Smooth muscle cell (in vitro differentiated cells): ENCODE data around the gene SKA3. TPM values are rescaled to one million over a fixed set of nuclear protein-coding genes. Genes with fewer than 3 reads are reported as not detected.
"Not testable (repeated sequence)": the region's sequence is repeated elsewhere in the genome, so short reads cannot be mapped to it uniquely, and the experiment has no call there.

ENCODE experiments used
- DNase-seq: peaks from one replicate; lab custom pipeline; 2025; ENCODE audit not compliant: unreplicated experiment; lab: John Stamatoyannopoulos, UW
- H2AFZ ChIP-seq: fragments of 200-600 bp; sonication (generic); 2 replicates; pipeline ENCODE4 v1.6.0; 2016; ENCODE audit warnings: antibody characterized with exemption, low read depth, mild to moderate bottlenecking
- H3F3A ChIP-seq: fragments of 200-600 bp; sonication (generic); 2 replicates; pipeline ENCODE4 v1.6.0; 2017; ENCODE audit warnings: antibody characterized with exemption, low read depth
- H3K27ac ChIP-seq: fragments of 200-600 bp; sonication (generic); 2 replicates; pipeline ENCODE4 v1.5.1; 2016; ENCODE audit warnings: low read depth, mild to moderate bottlenecking
- H3K27me3 ChIP-seq: fragments of 200-600 bp; sonication (generic); 2 replicates; pipeline ENCODE4 v1.6.1; 2016; ENCODE audit warnings: low read depth, mild to moderate bottlenecking
- H3K36me3 ChIP-seq: fragments of 200-600 bp; sonication (generic); 2 replicates; pipeline ENCODE4 v1.5.1; 2016; ENCODE audit warnings: low read depth
- H3K4me1 ChIP-seq: fragments of 200-600 bp; sonication (generic); 2 replicates; pipeline ENCODE4 v1.5.1; 2016; ENCODE audit warnings: low read depth
- H3K4me2 ChIP-seq: fragments of 200-600 bp; sonication (generic); 2 replicates; pipeline ENCODE4 v1.6.0; 2016; ENCODE audit warnings: mild to moderate bottlenecking
- H3K4me3 ChIP-seq: fragments of 200-600 bp; sonication (generic); 2 replicates; pipeline ENCODE4 v1.5.1; 2016; ENCODE audit warnings: mild to moderate bottlenecking
- H3K79me2 ChIP-seq: fragments of 200-600 bp; sonication (generic); 2 replicates; pipeline ENCODE4 v1.6.0; 2016; ENCODE audit warnings: low read depth, mild to moderate bottlenecking
- H3K9ac ChIP-seq: fragments of 200-600 bp; sonication (generic); 2 replicates; pipeline ENCODE4 v1.6.0; 2016; ENCODE audit warnings: low read depth
- H3K9me3 ChIP-seq: fragments of 200-600 bp; sonication (generic); replicated peaks from 2 replicates; pipeline ENCODE4 v1.5.1; 2016; ENCODE audit warnings: low read depth
- H4K20me1 ChIP-seq: fragments of 200-600 bp; sonication (generic); 2 replicates; pipeline ENCODE4 v1.6.0; 2016; ENCODE audit warnings: low read depth
- WGBS: methylation state at CpG from one replicate; pipeline ENCODE4 v1.1.7; 2016; ENCODE audit warnings: low lambda C conversion rate; 5-methylcytosine and 5-hydroxymethylcytosine counted together
- polyA plus RNA-seq: library from polyadenylated mRNA; unstranded; fragments of >200 nt; fragmentation: Nextera tagmentation; extraction: Ambion mirVana; gene quantifications from 2 replicates; pipeline ENCODE4 v1.2.1, GENCODE V29; 2016
- total RNA-seq: library from RNA; depleted of rRNA; stranded (reverse); fragments of >200 nt; gene quantifications from 2 replicates; pipeline ENCODE4 v1.2.3, GENCODE V29; 2014
- TF ChIP-seq, protein P1 (sequence below): fragments of 200-600 bp; sonication (generic); IDR thresholded peaks from 2 replicates; pipeline ENCODE4 v1.5.1; 2017; ENCODE audit warnings: borderline replicate concordance, mild to moderate bottlenecking, antibody characterized with exemption; ENCODE audit not compliant: insufficient read depth, poor library complexity, severe bottlenecking

The SKA3 gene
- total and polyA plus RNA-seq, 2 experiments from 2014 or later, result 5.4 to 7.2 TPM

DNA sequence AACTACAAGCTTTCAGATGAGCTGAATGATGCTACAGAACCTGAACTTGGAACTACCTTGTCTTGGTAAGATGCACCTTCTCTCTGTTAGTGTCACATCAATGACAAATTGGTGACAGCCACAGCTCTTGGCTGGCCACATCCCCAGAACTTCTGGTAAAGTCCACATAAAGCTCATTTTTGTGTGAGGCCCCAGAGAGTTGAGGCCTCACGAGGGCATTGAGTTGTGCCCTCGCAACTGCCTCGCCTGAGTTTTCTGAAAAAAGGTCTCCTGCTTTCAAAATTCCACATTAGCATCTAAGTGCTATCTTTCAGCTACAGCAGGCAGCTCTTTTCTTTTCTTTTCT lies 42.7 kb upstream of the SKA3 start:
- no peak overlapping the region for H3K27ac ChIP-seq
- TF ChIP-seq, protein P1, sequence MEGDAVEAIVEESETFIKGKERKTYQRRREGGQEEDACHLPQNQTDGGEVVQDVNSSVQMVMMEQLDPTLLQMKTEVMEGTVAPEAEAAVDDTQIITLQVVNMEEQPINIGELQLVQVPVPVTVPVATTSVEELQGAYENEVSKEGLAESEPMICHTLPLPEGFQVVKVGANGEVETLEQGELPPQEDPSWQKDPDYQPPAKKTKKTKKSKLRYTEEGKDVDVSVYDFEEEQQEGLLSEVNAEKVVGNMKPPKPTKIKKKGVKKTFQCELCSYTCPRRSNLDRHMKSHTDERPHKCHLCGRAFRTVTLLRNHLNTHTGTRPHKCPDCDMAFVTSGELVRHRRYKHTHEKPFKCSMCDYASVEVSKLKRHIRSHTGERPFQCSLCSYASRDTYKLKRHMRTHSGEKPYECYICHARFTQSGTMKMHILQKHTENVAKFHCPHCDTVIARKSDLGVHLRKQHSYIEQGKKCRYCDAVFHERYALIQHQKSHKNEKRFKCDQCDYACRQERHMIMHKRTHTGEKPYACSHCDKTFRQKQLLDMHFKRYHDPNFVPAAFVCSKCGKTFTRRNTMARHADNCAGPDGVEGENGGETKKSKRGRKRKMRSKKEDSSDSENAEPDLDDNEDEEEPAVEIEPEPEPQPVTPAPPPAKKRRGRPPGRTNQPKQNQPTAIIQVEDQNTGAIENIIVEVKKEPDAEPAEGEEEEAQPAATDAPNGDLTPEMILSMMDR, result no peak
- no peak overlapping the region for H3K4me3 ChIP-seq
- no peak overlapping the region for H3K9ac ChIP-seq
- 93% methylated on average over 3 of the region's 3 CpGs for WGBS
- H2AFZ ChIP-seq, result no peak overlapping the region
- DNase-seq, result no peak
- no peaks in the 10 kb centered on the region for H3K4me1 ChIP-seq
- no peaks in the 10 kb centered on the region for H3K36me3 ChIP-seq
- H3F3A ChIP-seq, result no peaks in the 10 kb centered on the region
- no peaks in the 10 kb centered on the region for H4K20me1 ChIP-seq
- H3K4me2 ChIP-seq, result no peak overlapping the region
- H3K9me3 ChIP-seq, result no peaks in the 10 kb centered on the region
- H3K79me2 ChIP-seq, result no peaks in the 10 kb centered on the region
- H3K27me3 ChIP-seq, result no peaks in the 10 kb centered on the region

DNA sequence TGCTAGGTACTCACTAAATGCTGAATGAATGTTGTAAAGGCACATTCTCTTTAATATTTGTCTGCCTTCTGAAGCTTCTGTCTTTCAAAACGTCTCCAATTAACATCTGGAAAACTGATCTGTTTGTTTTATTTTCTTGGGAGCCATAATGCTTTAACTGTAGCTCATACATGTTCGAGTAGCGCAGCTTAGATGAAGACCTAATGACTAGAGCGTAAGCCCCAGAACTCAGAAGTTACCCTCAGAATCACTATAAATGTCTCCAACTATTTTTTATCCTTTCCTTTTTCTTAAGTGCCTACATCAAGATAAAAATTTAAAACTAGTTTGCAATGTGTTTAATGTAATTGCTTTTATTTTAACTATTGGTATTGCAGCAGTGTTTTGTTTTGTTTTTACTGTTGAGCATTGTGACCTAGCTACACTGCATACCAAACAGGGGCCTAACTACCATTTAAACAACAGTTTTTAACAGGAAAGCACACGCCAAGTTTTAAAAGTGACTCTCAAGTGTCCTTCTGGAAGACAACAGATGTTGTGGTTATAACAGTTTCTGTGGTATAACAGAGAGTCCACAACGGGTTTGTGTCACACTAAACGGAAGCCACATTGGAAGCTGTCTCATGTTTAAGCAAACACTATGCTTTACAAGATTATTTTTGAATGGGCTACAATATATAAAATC lies 42.1 kb upstream of the SKA3 start:
- no peaks in the 10 kb centered on the region for H3F3A ChIP-seq
- WGBS, result 81% methylated on average over 7 of the region's 7 CpGs
- no peak overlapping the region for H3K27ac ChIP-seq
- DNase-seq, result no peak
- H3K9me3 ChIP-seq, result no peaks in the 10 kb centered on the region
- TF ChIP-seq, protein P1, result no peak
- H4K20me1 ChIP-seq, result no peaks in the 10 kb centered on the region
- H3K4me1 ChIP-seq, result no peaks in the 10 kb centered on the region
- H3K4me3 ChIP-seq, result no peak overlapping the region
- no peaks in the 10 kb centered on the region for H3K27me3 ChIP-seq
- H2AFZ ChIP-seq, result no peak overlapping the region
- no peaks in the 10 kb centered on the region for H3K36me3 ChIP-seq
- no peak overlapping the region for H3K9ac ChIP-seq
- no peaks in the 10 kb centered on the region for H3K79me2 ChIP-seq
- no peak overlapping the region for H3K4me2 ChIP-seq

DNA sequence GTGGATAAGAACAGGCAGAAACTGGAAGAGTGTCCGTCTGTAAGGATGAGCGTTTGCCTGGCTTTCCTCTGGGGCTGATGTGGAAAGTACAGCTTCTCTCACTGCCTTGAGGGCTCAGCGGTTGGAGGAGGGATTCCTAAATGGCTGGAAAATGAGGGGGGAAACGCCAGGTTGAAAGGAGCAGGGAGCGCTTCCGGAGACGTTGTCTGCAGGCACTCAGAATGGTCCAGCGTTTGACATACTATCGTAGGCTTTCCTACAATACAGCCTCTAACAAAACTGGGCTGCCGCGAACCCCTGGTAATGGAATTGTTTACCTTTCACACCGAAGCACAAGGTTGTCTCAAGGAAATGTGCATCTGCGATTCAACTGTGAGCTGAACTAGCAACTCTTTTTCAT lies 40.0 kb upstream of the SKA3 start:
- no peaks in the 10 kb centered on the region for H3K79me2 ChIP-seq
- no peak overlapping the region for H3K27ac ChIP-seq
- H3K9ac ChIP-seq, result no peak overlapping the region
- WGBS, result 78% methylated on average over 13 of the region's 13 CpGs
- H3K36me3 ChIP-seq, result no peaks in the 10 kb centered on the region
- H3K4me1 ChIP-seq, result no peaks in the 10 kb centered on the region
- H3K27me3 ChIP-seq, result no peaks in the 10 kb centered on the region
- no peak for DNase-seq
- H3K4me3 ChIP-seq, result no peak overlapping the region
- no peak overlapping the region for H2AFZ ChIP-seq
- TF ChIP-seq, protein P1, result no peak
- no peak overlapping the region for H3K4me2 ChIP-seq
- H4K20me1 ChIP-seq, result no peaks in the 10 kb centered on the region
- no peaks in the 10 kb centered on the region for H3F3A ChIP-seq
- no peaks in the 10 kb centered on the region for H3K9me3 ChIP-seq

DNA sequence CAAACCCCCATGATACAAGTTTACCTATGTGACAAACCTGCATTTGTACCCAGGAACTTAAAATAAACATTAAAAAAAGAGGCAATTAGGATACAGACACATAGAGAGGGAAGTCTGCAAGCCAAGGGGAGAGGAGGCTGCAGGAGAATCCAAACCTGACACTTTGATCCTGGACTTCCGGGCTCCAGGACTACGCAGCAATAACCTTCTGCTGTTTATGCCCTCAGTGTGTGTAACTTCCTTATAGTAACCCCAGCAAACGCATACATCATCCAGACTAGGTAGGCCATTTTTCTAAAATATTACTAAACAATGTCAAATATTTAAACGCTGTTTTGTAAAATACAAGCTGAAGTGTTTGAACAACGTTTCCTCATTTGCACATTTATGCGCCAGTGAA lies 39.1 kb upstream of the SKA3 start:
- not testable (repeated sequence) for H3K27me3 ChIP-seq, H3K4me1 ChIP-seq, H3K27ac ChIP-seq, H3K9ac ChIP-seq, H4K20me1 ChIP-seq, H3F3A ChIP-seq, H2AFZ ChIP-seq, H3K4me2 ChIP-seq, H3K79me2 ChIP-seq, H3K9me3 ChIP-seq, H3K36me3 ChIP-seq, H3K4me3 ChIP-seq, DNase-seq
- 93% methylated on average over 6 of the region's 6 CpGs for WGBS
